Loucy (cell line): ENCODE data around the gene ANAPC15.

Source experiments
- H2AFZ ChIP-seq: fragments of 200-600 bp; sonication (generic); 2 replicates; pipeline ENCODE4 v1.6.0; 2016; ENCODE audit warnings: antibody characterized with exemption, mild to moderate bottlenecking, low read length, moderate library complexity
- H3F3A ChIP-seq: fragments of 200-600 bp; 2 replicates; pipeline ENCODE4 v1.6.0; 2016; ENCODE audit warnings: antibody characterized with exemption, low read depth, mild to moderate bottlenecking
- H3K27me3 ChIP-seq: fragments of 200-600 bp; sonication (generic); 2 replicates; pipeline ENCODE4 v1.6.1; 2014; ENCODE audit warnings: low read length, mild to moderate bottlenecking; ENCODE audit not compliant: insufficient read depth, poor library complexity, severe bottlenecking
- H3K36me3 ChIP-seq: fragments of 200-600 bp; sonication (generic); 2 replicates; pipeline ENCODE4 v1.6.1; 2016; ENCODE audit warnings: low read length; ENCODE audit not compliant: insufficient read depth
- H3K4me1 ChIP-seq: fragments of 200-600 bp; sonication (generic); 2 replicates; pipeline ENCODE4 v1.5.1; 2014; ENCODE audit warnings: low read length, mild to moderate bottlenecking; ENCODE audit not compliant: insufficient read depth, poor library complexity, severe bottlenecking
- H3K4me2 ChIP-seq: fragments of 200-600 bp; sonication (generic); 2 replicates; pipeline ENCODE4 v1.6.0; 2014; ENCODE audit warnings: antibody characterized with exemption, low read length, low read depth, mild to moderate bottlenecking; ENCODE audit not compliant: poor library complexity, severe bottlenecking
- H3K4me3 ChIP-seq: fragments of 200-600 bp; sonication (generic); 2 replicates; pipeline ENCODE4 v1.5.1; 2014; ENCODE audit warnings: low read length, mild to moderate bottlenecking, mixed read lengths; ENCODE audit not compliant: poor library complexity, severe bottlenecking
- H3K79me2 ChIP-seq: fragments of 200-600 bp; sonication (generic); 2 replicates; pipeline ENCODE4 v1.6.1; 2014; ENCODE audit warnings: low read length; ENCODE audit not compliant: insufficient read depth
- H3K9ac ChIP-seq: fragments of 200-600 bp; sonication (generic); 2 replicates; pipeline ENCODE4 v1.6.0; 2014; ENCODE audit warnings: mild to moderate bottlenecking, low read depth, low read length, moderate library complexity; ENCODE audit not compliant: poor library complexity, severe bottlenecking
- H3K9me2 ChIP-seq: fragments of 200-600 bp; sonication (generic); replicated peaks from 2 replicates; pipeline ENCODE4 v1.6.1; 2016; ENCODE audit warnings: low read depth, low read length, mixed read lengths
- H3K9me3 ChIP-seq: fragments of 200-600 bp; sonication (generic); 2 replicates; pipeline ENCODE4 v1.6.1; 2014; ENCODE audit warnings: mild to moderate bottlenecking, antibody characterized with exemption, low read length, low read depth; ENCODE audit not compliant: insufficient read depth
- H4K20me1 ChIP-seq: fragments of 200-600 bp; sonication (generic); 2 replicates; pipeline ENCODE4 v1.6.0; 2014; ENCODE audit warnings: antibody characterized with exemption, low read length, mild to moderate bottlenecking; ENCODE audit not compliant: insufficient read depth, poor library complexity, severe bottlenecking
- CTCF ChIP-seq: fragments of 200-600 bp; sonication (generic); conservative IDR thresholded peaks from 2 replicates; pipeline ENCODE4 v1.5.1; 2014; ENCODE audit warnings: mild to moderate bottlenecking, antibody characterized with exemption, low read length
- EZH2phosphoT487 ChIP-seq: fragments of 200-600 bp; IDR thresholded peaks from 2 replicates; pipeline ENCODE4 v1.6.1; 2018; ENCODE audit warnings: antibody characterized with exemption, mild to moderate bottlenecking, moderate library complexity, borderline replicate concordance

ANAPC15 gene

DNA sequence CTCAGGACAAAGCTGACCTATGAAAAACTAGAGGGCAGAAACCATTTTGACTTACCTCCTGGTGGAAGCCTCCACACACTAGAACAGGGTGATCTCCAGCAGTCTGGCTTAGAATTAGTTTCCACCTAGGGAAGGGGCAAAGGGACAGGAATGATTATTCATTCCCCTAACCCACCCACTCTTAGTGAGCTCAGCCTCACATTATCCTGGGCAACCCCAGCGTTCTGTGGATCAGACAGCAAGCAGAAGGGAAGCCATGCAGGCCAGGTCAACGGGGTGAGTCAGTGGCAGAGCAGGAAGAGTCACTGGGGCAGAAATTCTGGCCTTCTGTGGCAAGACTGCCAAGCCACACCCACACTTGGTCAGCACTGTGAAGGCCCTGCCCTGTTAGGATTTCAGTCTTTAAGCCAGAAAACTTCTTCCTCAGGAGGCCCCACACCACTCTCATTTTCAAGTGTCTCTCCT is 42.7 kb downstream of the ANAPC15 start:
- Histone ChIP-seq H3K4me3 (peak overlapping the region; percentile 35), H3K9ac (peak overlapping the region; percentile 41), H3F3A (no peaks in the 10 kb centered on the region), H3K9me2 (no peaks in the 10 kb centered on the region), H2AFZ (no peak overlapping the region), H3K4me1 (peaks cover 33% of the 10 kb centered on the region), H3K4me2 (peak overlapping the region; percentile 58), H4K20me1 (peaks cover 48% of the 10 kb centered on the region), H3K9me3 (no peaks in the 10 kb centered on the region), H3K27me3 (no peaks in the 10 kb centered on the region), H3K79me2 (peaks cover 94% of the 10 kb centered on the region), H3K36me3 (peaks cover 30% of the 10 kb centered on the region; the same call in 1 of the 2 replicates)
- TF ChIP-seq CTCF (no peak), EZH2phosphoT487 (no peak)

DNA sequence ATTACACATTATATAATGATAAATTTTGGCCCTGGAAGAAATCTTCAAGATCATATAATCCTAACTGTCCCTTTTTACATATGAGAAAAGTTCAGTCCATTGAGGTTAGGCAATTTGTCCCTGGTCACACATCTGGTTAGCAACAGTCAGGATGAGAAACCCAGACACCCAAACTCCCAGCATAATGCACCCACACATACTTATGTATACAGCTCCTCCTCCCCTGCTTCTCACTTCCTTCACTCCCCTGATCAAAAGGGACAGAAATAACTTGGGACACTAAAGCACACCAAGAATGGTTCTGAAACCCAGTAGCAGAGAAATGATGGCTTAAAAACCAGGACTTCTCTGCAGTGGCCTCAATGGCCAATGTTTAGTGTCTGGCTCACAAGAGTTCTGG is 43.3 kb downstream of the ANAPC15 start:
- no peaks in the 10 kb centered on the region for H3K9me2 ChIP-seq
- H2AFZ ChIP-seq, result no peak overlapping the region
- H3K4me2 ChIP-seq, result peak overlapping the region; percentile 58
- H3K4me3 ChIP-seq, result peak overlapping the region; percentile 35
- no peaks in the 10 kb centered on the region for H3K9me3 ChIP-seq
- H3K9ac ChIP-seq, result peak overlapping the region; percentile 41
- H3K4me1 ChIP-seq, result peaks cover 33% of the 10 kb centered on the region
- H3K36me3 ChIP-seq, result peaks cover 34% of the 10 kb centered on the region; the same call in 1 of the 2 replicates
- peaks cover 47% of the 10 kb centered on the region for H4K20me1 ChIP-seq
- no peak for TF ChIP-seq CTCF
- no peak for TF ChIP-seq EZH2phosphoT487
- H3K27me3 ChIP-seq, result no peaks in the 10 kb centered on the region
- H3K79me2 ChIP-seq, result peaks cover 94% of the 10 kb centered on the region
- no peaks in the 10 kb centered on the region for H3F3A ChIP-seq

DNA sequence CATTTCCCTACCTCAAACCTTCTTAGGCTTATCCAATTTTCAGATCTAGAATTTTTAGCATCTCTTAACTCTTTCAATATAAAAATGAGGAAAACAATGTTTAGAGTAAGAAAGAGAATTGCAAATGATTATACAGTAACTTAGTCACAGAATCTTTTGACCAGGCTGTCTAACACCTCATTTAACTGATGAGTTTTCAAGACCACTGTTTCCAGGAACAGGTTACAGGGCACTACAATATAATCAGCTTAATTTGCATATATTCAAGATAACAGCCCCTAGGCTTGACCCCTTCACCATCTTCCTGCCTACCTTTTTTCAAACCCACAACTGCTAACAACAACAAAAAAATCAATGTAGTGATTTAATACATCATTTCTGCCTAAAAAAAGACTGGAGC is 44.8 kb downstream of the ANAPC15 start:
- Histone ChIP-seq H3K4me3 (no peak overlapping the region), H3K4me1 (peaks cover 27% of the 10 kb centered on the region), H3K27me3 (no peaks in the 10 kb centered on the region), H4K20me1 (peaks cover 47% of the 10 kb centered on the region), H3K4me2 (no peak overlapping the region), H3K36me3 (peaks cover 37% of the 10 kb centered on the region; the same call in 1 of the 2 replicates), H2AFZ (no peak overlapping the region), H3F3A (no peaks in the 10 kb centered on the region), H3K9me2 (no peaks in the 10 kb centered on the region), H3K9me3 (no peaks in the 10 kb centered on the region), H3K79me2 (peaks cover 92% of the 10 kb centered on the region), H3K9ac (no peak overlapping the region)
- no peak for TF ChIP-seq CTCF
- TF ChIP-seq EZH2phosphoT487, result no peak
